H9 (cell line): Measurements from ENCODE around the gene HFE. TPM values are rescaled to one million over a fixed set of nuclear protein-coding genes. Genes with fewer than 3 reads are reported as not detected.

Experiments used
- DNase-seq: peaks from one replicate; pipeline ENCODE4 v3.0.0-alpha.2; 2017
- H2AFZ ChIP-seq: one replicate; pipeline ENCODE4 v1.6.1; 2013; ENCODE audit warnings: mild to moderate bottlenecking, low read length, control low read depth, moderate library complexity
- H2AK5ac ChIP-seq: 2 replicates; pipeline ENCODE4 v1.6.1; 2013; ENCODE audit warnings: low read length, control low read depth, mixed read lengths; ENCODE audit not compliant: insufficient read length
- H2BK120ac ChIP-seq: one replicate; pipeline ENCODE4 v1.6.1; 2013; ENCODE audit warnings: low read depth, mild to moderate bottlenecking, low read length, control low read depth, inconsistent platforms; ENCODE audit not compliant: poor library complexity, severe bottlenecking
- H2BK12ac ChIP-seq: 2 replicates; pipeline ENCODE4 v1.6.1; 2013; ENCODE audit warnings: low read length, control low read depth, mixed read lengths, low read depth; ENCODE audit not compliant: insufficient read length
- H2BK15ac ChIP-seq: 2 replicates; pipeline ENCODE4 v1.6.1; 2013; ENCODE audit warnings: low read depth, low read length, control low read depth
- H2BK20ac ChIP-seq: one replicate; pipeline ENCODE4 v1.6.1; 2013; ENCODE audit warnings: low read depth, mild to moderate bottlenecking, low read length, control low read depth, inconsistent platforms; ENCODE audit not compliant: poor library complexity, severe bottlenecking
- H2BK5ac ChIP-seq: 2 replicates; pipeline ENCODE4 v1.6.1; 2013; ENCODE audit warnings: low read length, control low read depth, mixed read lengths; ENCODE audit not compliant: insufficient read length
- H3K14ac ChIP-seq: 2 replicates; pipeline ENCODE4 v1.6.1; 2013; ENCODE audit warnings: low read length, control low read depth; ENCODE audit not compliant: insufficient read depth
- H3K18ac ChIP-seq: 2 replicates; pipeline ENCODE4 v1.6.1; 2013; ENCODE audit warnings: low read depth, mild to moderate bottlenecking, mixed read lengths, low read length, control low read depth; ENCODE audit not compliant: insufficient read length
- H3K23ac ChIP-seq: 2 replicates; pipeline ENCODE4 v1.6.1; 2013; ENCODE audit warnings: low read length, control low read depth, mixed read lengths, low read depth; ENCODE audit not compliant: insufficient read length
- H3K23me2 ChIP-seq: 2 replicates; pipeline ENCODE4 v1.6.1; 2013; ENCODE audit warnings: low read depth, mild to moderate bottlenecking, mixed read lengths, low read length, control low read depth; ENCODE audit not compliant: insufficient read length, poor library complexity, severe bottlenecking
- H3K27ac ChIP-seq: 2 replicates; pipeline ENCODE4 v1.5.1; 2013; ENCODE audit warnings: low read length, control low read depth, mixed read lengths, low read depth; ENCODE audit not compliant: insufficient read length
- H3K27me3 ChIP-seq: 2 replicates; pipeline ENCODE4 v1.6.1; 2013; ENCODE audit warnings: low read length, control low read depth, inconsistent platforms; ENCODE audit not compliant: insufficient read depth
- H3K4ac ChIP-seq: 2 replicates; pipeline ENCODE4 v1.6.1; 2013; ENCODE audit warnings: low read depth, mild to moderate bottlenecking, control low read depth, inconsistent platforms, low read length, moderate library complexity
- H3K4me1 ChIP-seq: 2 replicates; pipeline ENCODE4 v1.6.1; 2013; ENCODE audit warnings: low read length, control low read depth, inconsistent platforms; ENCODE audit not compliant: insufficient read depth
- H3K4me2 ChIP-seq: 2 replicates; pipeline ENCODE4 v1.6.1; 2013; ENCODE audit warnings: low read length, control low read depth, mixed read lengths; ENCODE audit not compliant: insufficient read length, insufficient read depth
- H3K56ac ChIP-seq: 2 replicates; pipeline ENCODE4 v1.6.1; 2013; ENCODE audit warnings: low read depth, mild to moderate bottlenecking, mixed read lengths, low read length, control low read depth; ENCODE audit not compliant: insufficient read length
- H3K79me1 ChIP-seq: 2 replicates; pipeline ENCODE4 v1.6.1; 2013; ENCODE audit warnings: low read depth, mild to moderate bottlenecking, moderate library complexity, low read length, control low read depth, inconsistent platforms; ENCODE audit not compliant: insufficient read depth, poor library complexity, severe bottlenecking
- H3K79me2 ChIP-seq: 2 replicates; pipeline ENCODE4 v1.6.1; 2013; ENCODE audit warnings: low read length, control low read depth, inconsistent platforms; ENCODE audit not compliant: insufficient read depth
- H3K9ac ChIP-seq: 2 replicates; pipeline ENCODE4 v1.6.1; 2013; ENCODE audit warnings: low read length, control low read depth, mixed read lengths; ENCODE audit not compliant: insufficient read length; ENCODE audit errors: extremely low read depth
- H3K9me3 ChIP-seq: one replicate; pipeline ENCODE4 v1.6.1; 2013; ENCODE audit warnings: low read depth, low read length, inconsistent platforms; ENCODE audit not compliant: control insufficient read depth
- H3T11ph ChIP-seq: one replicate; pipeline ENCODE4 v1.6.1; 2013; ENCODE audit warnings: mild to moderate bottlenecking, low read length, control low read depth, inconsistent platforms
- H4K20me1 ChIP-seq: one replicate; pipeline ENCODE4 v1.6.1; 2013; ENCODE audit not compliant: control insufficient read depth, insufficient read length, insufficient read depth
- H4K5ac ChIP-seq: 2 replicates; pipeline ENCODE4 v1.6.1; 2013; ENCODE audit warnings: low read depth, mild to moderate bottlenecking, mixed read lengths, low read length, control low read depth; ENCODE audit not compliant: insufficient read length
- H4K8ac ChIP-seq: replicated peaks from 2 replicates; pipeline ENCODE4 v1.6.1; 2013; ENCODE audit warnings: low read length, control low read depth, mixed read lengths, low read depth; ENCODE audit not compliant: insufficient read length
- H4K91ac ChIP-seq: 2 replicates; pipeline ENCODE4 v1.6.1; 2013; ENCODE audit warnings: low read depth, mild to moderate bottlenecking, moderate library complexity, mixed read lengths, low read length, control low read depth; ENCODE audit not compliant: insufficient read length
- H3K27ac Mint-ChIP-seq, 3 experiments: 2 replicates in 2 of 3; 3 replicates in 1 of 3; pipeline ENCODE4 v1.8.0; 2020 to 2021; ENCODE audit warnings: mixed read lengths in 3 of 3, mild to moderate bottlenecking in 1 of 3, moderate library complexity in 1 of 3
- H3K27me3 Mint-ChIP-seq: 2 replicates; pipeline ENCODE4 v1.8.0; 2021; ENCODE audit warnings: low read depth, mild to moderate bottlenecking, moderate library complexity, mixed read lengths
- H3K36me3 Mint-ChIP-seq, 3 experiments: 2 replicates in 2 of 3; 3 replicates in 1 of 3; pipeline ENCODE4 v1.8.0; 2020 to 2021; ENCODE audit warnings: low read depth in 3 of 3, mixed read lengths in 3 of 3; ENCODE audit not compliant: insufficient read depth in 1 of 3
- H3K4me1 Mint-ChIP-seq, 2 experiments: 2 replicates each; pipeline ENCODE4 v1.8.0; 2020; ENCODE audit warnings: mixed read lengths in 2 of 2
- H3K4me3 Mint-ChIP-seq, 2 experiments: 2 replicates in 1 of 2; 3 replicates in 1 of 2; pipeline ENCODE4 v1.8.0; 2020 to 2021; ENCODE audit warnings: mild to moderate bottlenecking in 2 of 2, mixed read lengths in 2 of 2, moderate library complexity in 1 of 2
- H3K9me3 Mint-ChIP-seq, 2 experiments: 2 replicates in 1 of 2; 3 replicates in 1 of 2; pipeline ENCODE4 v1.8.0; 2020; ENCODE audit warnings: mild to moderate bottlenecking in 2 of 2, mixed read lengths in 2 of 2, moderate library complexity in 1 of 2
- CTCF ChIP-seq: fragments of 200-600 bp; sonication (generic); conservative IDR thresholded peaks from 3 replicates; pipeline ENCODE4 v1.8.0; 2021; ENCODE audit warnings: antibody characterized with exemption, mild to moderate bottlenecking
- WGBS: extraction: QIAGEN DNeasy Blood & Tissue Kit; methylation state at CpG from one replicate; pipeline ENCODE4 v1.1.7; 2013; ENCODE audit warnings: missing lambda C conversion rate, low lambda C conversion rate, mixed read lengths; ENCODE audit not compliant: insufficient read length; ENCODE audit errors: extremely low coverage; 5-methylcytosine and 5-hydroxymethylcytosine counted together
- total RNA-seq: library from RNA; stranded (reverse); gene quantifications from 2 replicates; pipeline ENCODE4 v1.2.1, GENCODE V29; 2021

The HFE gene
- total RNA-seq, 1 experiment from 2014 or later = 0.98 TPM

- Histone ChIP-seq H3K23me2 (peaks cover 5% of the 10 kb centered on the region), H4K91ac (no peak overlapping the region), H2BK5ac (no peak overlapping the region), H2BK120ac (no peak overlapping the region), H4K5ac (no peak overlapping the region), H3K18ac (no peak overlapping the region), H3K4me1 (no peaks in the 10 kb centered on the region), H3T11ph (peak overlapping the region; percentile 59), H3K79me2 (no peaks in the 10 kb centered on the region), H4K8ac (no peak overlapping the region), H2AFZ (no peak overlapping the region), H3K14ac (no peak overlapping the region), H4K20me1 (no peaks in the 10 kb centered on the region), H3K56ac (no peak overlapping the region), H3K4me2 (no peak overlapping the region), H3K27ac (no peak overlapping the region), H3K23ac (no peak overlapping the region), H3K27me3 (no peaks in the 10 kb centered on the region), H2AK5ac (no peak overlapping the region), H3K4ac (no peak overlapping the region), H2BK20ac (no peak overlapping the region), H3K79me1 (no peaks in the 10 kb centered on the region), H2BK12ac (peak overlapping the region; percentile 74), H2BK15ac (no peak overlapping the region), H3K9ac (no peak overlapping the region), H3K9me3 (no peaks in the 10 kb centered on the region)
- H3K4me1 Mint-ChIP-seq = peaks cover 15 to 16% of the 10 kb centered on the region in 2 experiments
- TF ChIP-seq CTCF = no peak
- H3K9me3 Mint-ChIP-seq = peaks cover 17% of the 10 kb centered on the region in 2 experiments
- peaks cover 2% of the 10 kb centered on the region; the same call in 1 of the 2 replicates for H3K27me3 Mint-ChIP-seq
- no peak overlapping the region for H3K27ac Mint-ChIP-seq
- peak overlapping the region in 1 of 2 experiments; percentile 46; a peak in 1 of 5 replicates for H3K4me3 Mint-ChIP-seq
- WGBS = no CpG with 5 or more reads among the region's 8 CpGs
- H3K36me3 Mint-ChIP-seq = peaks cover 9 to 19% (median 19%) of the 10 kb centered on the region in 3 experiments; a peak in 6 of 7 replicates
- DNase-seq = no peak
Observed at GRCh38 chr6:26105109-26105730, 18.0 kb downstream of the HFE start.
